8988T (cell line): ENCODE results near the gene WDR46.
A peak's percentile ranks its signal among the peaks of the same experiment; 100 is the strongest.

Source experiments
- DNase-seq: peaks from one replicate; pipeline ENCODE4 v3.0.0; 2011

WDR46 gene

DNA sequence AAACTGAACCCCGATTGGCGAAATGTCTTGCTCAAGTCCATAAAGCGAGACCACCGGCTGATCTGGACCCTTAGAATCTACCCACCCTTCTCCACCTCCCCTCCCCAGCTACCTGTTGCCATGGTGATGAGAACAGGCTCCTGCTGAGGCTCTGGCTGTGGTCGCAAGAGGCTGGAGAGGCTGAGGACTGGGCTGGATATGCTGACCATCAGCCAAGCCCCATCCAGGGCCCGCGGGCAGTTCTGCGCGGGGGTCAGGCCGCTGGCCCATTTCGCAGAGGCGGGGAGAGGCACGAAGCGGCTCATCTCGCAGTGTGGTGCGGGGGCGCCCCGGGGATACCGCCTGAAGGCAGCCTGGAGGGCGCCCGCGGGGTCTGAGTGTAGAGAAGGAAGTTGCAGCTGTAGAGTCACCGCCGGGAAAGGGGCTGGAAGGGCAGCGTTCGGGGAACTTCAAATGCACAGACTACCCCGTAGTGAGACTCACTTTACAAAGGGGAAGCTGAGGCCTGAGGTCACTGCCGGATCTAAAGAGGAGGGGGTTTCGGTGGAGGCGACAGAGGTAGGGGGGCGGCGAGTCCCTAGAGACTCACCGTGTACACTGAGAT, 24.2 kb upstream of the WDR46 start:
- no peak for DNase-seq

DNA sequence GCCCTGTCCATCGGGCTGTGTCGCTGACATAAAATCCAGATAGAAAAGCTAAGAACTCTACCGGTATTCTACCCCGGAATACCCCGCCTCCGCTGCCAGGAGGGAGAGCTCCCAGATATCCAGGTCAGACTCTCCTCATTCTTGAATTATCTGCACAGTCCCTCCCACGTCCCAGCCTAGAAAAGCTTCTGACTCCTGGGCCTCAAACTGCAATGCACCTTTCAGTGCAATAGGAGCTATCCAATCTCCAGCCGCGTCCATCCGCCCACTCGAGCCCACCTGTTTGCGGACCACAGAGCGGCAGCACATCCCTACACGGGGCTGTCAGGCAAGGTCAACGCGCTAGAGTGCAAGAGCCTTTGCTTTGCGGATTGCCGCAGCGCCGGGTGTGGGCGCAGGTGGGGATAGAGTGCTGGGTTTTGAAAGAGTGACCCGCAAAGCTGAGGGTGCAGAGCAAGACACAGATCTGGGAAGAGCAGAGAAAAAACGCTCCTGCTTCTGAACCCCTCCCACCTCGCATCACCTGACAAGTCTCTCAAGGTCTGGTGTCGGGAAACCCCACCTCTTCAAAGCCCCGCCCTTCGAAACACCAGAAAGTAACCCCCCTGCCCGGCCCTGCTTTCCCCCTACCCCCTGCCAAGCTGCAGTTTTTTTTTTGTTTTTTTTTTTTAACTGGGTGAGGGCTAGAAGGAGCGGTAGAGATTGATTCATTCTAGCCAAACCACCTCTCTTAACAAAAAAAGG, 23.5 kb upstream of the WDR46 start:
- DNase-seq = peak; percentile 79

DNA sequence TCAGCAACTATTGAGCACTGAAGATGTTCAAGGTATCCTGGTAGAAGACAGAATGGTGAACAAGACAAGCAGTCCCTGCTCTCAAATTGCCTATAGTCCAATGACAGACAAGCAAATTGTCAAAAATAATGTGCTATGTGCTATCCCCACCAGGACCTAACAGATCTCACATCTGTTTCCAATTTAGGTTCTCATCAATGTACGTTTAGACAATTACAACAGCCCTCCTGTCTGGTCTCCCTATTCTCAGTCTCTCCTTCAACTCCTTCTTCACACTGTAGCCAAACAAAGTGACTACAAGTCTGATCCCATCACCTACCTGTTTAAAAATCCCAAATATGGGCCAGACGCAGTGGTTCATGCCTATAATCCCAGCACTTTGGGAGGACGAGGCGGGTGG, 17.3 kb upstream of the WDR46 start:
- no peak for DNase-seq

DNA sequence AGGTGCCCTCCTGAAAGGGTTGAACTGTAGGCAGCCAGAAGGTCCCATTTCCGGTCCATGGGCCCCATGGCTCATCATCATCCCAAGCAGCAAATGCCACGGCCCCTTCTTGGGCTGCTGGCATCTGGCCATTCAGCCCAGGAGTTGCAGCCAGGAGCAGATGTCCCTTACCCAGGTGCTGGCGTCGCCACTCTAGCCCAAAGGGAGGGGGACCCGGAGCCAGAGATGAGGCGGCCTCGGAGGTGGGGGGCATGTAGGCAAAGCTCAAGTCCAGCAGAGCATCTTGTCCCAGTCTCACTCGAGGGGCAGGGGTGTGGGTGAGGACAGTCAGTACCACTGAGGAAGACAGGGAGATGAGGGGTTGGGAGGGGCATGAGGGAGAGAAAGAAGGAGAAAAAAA, 16.0 kb upstream of the WDR46 start:
- no peak for DNase-seq

DNA sequence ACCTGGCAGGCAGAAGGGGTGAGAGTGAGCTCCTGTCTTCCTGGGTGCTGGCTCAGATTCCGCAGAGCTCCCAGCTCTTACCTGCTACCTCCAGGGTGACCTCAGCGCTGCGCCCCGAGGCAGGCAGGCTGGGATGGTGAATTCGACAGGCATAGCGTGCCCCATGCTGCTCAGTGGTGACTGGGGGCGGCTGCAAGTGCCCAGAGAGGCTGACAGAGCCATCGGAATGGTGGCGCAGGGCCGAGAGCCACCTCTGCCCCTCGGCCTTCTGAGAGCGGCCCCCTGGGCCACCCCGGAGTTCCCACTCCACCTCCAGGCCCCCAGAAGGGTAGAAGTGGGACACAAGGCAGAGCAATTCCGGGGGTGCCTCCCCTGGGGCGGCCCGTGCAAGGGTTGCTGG, 15.2 kb upstream of the WDR46 start:
- no peak for DNase-seq

DNA sequence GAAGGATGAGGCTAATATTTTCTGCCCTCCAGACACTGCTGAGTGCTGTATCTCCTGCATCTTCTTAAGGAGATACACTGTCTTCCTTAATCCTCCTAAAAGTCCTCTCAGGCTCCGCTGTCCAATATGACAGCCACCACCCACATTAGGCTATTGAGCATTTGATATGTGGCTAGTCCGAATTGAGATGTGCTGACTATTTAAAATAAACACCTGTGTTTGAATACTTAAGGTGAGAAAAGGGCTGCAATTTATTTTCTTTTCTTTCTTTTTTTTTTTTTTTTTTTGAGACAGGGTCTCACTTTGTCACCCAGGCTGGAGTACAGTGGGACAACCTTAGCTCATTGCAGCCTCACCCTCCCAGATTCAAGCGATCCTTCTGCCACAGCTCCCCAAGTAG, 12.8 kb upstream of the WDR46 start:
- DNase-seq = no peak

DNA sequence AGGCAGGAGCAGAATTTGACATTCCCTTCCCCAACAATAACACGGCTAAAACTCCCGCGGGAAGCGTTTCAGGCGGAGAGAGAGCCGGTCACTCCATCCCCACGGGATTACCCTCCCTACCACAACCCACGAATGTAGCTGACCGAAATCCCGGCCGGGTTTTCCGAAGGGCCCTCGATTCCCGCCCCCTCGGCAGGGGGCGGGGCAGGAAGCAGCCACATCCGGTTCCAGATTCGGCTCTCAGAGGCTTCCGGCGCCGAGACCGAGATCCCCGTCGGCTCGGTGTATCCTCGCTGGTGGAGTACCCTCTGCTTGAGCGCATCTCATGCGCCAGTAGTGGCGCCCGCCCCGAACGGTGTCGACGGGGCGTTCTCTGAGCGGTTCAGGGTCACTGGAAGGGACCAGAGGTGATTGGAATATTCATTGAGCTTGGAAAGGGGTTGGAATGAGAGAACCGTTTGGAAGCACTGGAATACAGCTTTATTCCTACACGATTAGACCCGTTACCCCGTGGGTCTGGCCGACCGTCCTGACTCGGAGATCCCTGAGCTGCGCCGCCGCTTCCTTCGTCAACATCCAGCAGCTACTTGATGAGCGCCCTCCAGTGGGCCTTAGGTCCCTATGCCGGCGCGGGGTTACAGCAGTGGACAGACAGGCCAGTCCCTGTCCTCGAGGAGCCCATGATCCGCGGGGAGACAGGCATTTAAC, 10.4 kb upstream of the WDR46 start:
- no peak for DNase-seq

DNA sequence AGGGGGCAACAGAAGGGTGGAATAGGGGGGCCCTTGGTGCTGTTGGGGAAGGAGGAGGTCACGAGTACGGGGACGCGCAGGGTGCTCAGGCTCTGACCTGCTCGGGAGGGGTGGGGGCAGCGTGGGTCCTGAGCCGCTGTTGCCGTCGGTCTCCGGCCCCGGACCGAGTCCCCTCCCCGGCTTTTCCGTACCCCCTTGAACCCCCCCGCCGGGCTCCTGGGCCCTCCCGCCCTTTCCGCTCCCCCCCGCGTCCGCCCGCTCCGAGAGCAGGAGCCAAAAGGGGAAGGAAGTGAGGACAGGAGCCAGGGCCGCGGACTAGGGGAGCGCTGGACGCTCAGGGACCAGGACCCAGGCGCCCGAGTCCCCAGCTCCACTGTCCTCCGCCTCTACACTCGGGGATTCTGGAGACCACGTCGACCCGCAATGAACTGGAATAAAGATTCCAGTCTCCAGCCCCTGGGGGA, 9.8 kb upstream of the WDR46 start, which contains the start of gene RGL2:
Gene RGL2, minus strand, starts transcription at position 170 of the 464 bp plus-strand sequence. CDS start 332 bp downstream, outside the sequence.
- DNase-seq = no peak

DNA sequence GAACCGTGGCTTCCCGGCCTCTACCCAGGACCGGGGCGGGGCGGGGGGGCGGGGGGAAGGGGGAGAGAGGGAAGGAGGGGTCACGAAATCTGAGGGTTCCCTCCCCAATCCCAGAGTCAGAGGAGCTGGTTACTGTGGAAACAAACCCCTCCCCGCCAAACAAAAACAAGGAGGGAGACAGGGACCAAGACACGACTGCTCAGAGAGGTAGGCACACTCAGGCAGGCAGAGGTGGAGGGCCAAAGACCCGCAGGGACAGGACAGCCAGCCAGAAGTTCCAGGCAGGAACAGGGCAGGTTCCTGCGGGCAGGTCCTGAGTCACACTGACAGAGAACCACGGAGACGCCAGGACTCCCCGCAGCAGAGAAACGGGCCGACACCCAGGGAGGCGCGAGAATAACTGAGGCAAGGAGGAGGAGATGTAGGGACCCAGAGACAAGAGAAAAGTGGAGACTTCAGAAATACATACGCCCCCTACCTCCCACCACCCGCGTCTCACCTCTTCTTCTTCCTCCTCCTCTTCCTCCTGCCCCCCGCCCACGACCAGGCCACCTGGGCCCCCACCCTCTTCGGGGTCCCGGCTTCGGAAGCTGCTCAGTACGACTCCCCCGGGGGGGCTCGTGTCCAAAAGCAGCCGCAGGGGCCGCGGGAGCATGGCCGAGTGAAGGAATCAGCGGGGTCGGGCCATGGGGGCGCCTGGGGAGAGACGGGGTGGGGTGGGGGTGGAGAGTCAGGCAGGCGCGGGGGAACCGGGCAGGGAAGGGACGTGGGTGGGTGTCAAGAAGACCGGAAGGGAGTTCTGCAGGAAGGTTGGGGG, 9.1 kb upstream of the WDR46 start:
- no peak for DNase-seq

DNA sequence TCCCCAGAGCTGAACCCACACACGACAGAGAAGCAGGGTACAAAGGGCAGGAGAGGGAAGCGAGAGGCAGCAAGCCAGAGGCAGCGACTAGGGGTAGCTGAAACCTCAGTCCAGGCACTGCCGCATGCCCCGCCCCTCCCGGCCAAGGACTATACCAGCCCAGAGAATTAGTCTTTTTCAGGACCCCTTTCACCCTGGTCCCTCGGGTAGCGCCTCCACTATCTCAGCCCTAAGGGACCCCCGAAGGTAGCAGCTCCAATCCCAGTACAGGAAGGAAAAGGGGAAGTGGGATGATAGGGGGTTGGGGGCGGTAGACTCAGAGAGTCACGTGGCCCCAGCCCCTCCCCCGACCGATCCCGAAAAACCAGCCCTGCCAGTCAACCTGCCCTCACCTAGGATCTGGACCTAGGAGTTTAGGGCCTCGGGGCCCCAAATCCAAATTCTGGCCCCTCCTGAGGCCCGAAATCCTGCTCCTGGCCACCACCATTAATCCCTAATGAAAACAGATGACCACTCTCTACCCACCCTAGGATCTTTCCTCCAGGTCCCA, 8.4 kb upstream of the WDR46 start:
- no peak for DNase-seq

DNA sequence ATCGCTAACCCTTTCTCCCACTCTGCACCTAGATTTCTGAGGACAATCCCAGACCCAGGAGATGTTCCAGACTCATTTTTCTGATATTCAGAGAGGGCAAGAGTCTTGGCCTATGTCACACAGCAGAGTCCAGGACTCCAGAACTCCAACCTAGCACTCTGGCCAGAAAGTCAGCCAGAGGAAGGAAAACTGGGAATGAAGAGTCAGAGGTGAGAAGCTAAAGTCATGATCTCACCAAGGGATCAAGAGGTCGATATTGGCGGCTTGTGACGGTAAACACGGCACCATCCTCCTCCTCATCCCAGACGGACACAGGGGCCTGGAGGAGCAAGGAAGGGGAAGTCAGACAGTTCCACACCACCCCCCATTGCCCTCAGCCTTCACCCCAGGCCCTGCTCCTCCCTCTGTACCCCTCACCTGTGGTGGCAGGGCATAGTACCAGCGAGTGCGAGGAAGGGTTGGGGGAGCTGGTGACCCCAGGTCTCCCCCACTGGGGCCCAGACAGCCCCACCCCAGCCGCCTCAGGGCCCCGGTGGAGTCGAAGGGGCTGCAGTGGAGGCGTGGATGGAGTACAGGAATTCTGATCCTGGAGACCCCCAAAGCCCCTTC, 7.9 kb upstream of the WDR46 start:
- DNase-seq = no peak

DNA sequence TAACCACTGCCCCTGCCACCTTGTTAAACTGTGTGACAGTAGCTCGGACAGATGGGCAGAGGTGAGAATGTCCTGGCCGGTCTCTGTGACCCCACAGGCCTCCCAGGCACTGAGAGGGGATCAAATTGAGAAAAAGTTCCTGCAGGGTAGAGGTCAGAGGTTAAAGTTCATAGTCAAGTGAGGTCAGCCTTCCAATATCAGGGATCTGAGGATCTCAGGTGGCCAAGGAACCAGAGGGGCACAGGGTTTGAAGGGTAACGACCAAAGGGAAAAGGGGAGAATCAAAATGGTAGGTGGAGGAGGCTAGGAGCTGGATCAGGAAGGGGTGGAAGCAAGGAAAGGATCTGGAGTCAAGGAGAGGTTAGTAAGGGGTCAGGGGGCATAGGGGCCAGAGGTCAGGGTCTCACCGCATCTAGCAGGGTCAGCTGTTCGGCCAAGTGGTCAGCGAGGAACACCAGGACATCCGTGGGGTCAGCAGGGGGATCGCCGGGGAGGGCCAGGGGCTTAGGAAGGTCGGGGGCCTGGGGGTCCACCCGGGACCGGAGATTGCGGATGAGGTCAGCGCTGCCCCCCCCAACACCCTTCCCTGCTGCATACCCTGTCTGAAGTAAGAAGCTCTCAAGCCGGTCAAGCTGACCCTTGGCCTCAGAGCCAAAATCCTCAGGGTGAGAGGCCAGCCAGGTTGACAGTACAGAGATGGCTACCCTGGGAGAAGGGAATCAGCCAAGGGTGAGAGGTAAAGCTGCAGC, 6.8 kb upstream of the WDR46 start:
- DNase-seq = no peak

DNA sequence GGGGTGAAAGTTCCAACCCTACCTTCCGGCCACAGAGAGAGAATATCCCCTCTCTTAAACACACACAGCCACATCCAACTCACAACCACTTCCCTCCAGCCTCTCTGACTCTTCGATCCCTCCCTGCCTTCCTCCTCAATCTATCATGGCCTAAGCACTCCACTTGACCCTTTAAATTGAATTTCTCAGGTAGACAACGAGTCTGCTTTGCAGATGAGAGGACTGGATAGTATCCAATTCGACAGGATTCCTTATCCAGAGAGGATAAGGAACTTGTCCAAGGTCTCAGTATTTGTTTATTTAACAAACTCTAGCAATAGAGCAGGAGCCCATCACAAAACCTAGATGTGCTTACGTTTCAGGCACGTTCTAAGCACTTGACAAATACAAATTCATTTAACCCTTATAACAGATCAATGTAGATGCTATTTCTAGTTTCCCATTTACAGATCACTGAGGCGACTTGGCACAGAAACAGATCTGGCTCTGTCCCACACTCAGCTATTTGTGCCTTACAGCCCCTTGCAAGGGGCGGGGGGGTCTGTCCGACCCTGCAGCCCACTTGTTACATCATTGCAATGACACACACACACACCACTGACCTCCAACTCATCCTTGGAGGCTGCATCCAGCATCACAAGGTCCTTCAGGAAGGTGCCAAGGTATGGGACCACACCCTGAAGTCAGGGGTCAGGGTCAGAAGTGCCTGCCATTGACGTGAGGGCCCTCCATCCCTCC, 5.2 kb upstream of the WDR46 start:
- DNase-seq = no peak

DNA sequence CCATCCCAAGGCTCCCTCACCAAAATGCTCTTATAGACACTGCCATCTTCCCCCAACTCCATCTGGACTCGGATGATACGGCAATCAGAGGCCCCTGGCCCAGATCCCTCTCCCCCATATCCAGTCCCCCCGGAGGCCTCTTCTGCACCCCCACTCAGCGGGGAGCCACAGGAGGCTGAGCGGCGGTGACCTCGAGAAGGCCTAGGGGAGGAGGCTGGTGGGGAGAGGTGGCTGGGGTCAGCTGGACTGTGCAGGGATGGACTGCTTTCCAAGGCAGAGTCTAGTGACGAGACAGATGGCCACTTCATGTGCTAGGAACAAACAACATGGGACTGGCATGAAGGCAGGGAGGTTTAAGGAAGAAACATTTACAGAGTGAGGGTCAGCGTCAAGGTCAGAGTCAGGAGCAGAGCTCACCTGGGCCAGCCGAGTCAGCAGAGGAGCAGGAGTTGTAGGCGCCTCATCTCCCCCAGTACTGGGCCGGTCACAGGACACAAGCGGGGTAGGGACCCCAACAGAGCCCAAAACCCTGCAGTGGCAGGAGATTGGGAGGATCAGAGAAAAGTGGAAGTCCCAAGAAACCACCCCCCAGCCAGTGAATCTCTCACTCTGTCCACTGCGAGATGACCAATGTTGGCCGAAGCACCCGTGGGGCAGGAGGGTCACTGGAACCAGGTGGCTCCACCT, 4.1 kb upstream of the WDR46 start:
- DNase-seq = no peak

DNA sequence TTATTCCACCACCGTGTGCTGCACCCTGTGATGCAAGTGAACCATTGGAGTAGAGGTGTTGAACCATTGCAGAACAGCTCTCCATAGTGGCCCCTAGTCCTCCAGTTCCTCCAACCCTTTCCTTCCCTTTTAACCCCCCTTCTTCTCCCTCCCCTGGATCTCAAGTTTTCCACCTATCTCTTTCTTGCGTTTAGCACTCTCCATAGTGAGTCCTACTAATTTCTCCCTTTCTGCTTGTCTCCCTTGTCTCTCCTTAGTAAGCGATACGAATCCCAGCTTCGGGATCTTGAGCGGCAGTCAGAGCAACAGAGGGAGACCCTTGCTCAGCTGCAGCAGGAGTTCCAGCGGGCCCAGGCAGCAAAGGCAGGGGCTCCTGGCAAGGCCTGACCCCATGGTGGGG, 1.4 kb upstream of the WDR46 start:
- DNase-seq = no peak

DNA sequence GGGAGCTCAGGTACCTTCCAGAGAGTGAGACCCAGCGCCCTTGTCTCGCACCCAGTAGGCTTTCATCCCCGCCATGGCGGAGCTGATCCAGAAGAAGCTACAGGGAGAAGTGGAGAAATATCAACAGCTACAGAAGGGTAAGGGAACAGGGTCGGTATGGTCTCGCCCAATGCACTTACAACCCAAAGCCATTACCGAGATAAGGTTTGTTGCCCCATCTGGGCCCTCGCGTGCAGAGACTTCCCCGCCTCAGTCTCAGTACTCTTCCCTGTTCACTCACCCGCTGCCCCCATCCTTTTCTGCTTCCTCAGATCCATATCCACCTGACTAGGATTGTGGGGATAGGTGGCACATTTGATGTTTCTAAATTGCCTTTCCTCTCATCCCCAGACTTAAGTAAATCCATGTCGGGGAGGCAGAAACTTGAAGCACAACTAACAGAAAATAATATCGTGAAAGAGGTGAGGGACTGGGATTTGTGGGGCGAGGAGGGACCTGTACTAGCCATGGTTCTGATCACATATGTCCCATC, 811 bp upstream of the WDR46 start:
- DNase-seq = no peak

DNA sequence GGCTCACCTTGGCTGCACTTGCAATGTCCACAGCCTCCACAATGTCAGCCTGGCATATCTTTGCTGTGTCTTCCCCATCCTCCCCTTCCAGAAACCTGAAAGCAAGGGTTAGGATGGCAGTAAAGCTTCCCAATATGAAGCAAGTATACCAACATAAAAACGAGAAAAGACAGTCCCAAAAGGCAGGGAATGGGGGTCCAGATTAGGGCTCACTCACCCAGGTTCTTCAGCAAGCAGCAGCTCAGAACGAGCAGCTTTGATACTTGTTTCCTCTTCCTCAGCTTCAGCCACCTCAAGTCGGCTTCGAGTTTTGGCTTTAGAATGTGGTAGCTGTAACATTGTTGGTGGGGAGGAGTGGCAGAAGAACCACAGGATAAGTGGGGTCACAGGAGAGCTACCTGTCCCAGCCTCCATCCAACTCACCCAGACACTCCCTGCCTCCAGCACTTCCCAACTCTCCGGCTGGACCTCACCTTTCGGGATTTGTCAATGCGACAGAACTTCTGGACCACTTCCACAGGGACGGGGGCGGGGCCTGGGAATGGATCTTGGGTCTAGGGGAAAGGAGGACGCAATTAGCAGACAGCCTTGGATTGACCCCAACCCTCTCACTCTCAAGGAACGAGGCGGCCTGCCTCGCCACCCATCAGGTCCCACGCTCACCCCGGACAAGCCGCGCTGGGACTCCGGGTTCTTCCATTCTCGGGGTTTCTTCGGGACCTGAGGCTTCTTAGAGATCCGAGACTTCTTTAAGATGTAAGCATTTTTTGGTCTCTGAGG, 708 bp downstream of the WDR46 start:
- DNase-seq = no peak

DNA sequence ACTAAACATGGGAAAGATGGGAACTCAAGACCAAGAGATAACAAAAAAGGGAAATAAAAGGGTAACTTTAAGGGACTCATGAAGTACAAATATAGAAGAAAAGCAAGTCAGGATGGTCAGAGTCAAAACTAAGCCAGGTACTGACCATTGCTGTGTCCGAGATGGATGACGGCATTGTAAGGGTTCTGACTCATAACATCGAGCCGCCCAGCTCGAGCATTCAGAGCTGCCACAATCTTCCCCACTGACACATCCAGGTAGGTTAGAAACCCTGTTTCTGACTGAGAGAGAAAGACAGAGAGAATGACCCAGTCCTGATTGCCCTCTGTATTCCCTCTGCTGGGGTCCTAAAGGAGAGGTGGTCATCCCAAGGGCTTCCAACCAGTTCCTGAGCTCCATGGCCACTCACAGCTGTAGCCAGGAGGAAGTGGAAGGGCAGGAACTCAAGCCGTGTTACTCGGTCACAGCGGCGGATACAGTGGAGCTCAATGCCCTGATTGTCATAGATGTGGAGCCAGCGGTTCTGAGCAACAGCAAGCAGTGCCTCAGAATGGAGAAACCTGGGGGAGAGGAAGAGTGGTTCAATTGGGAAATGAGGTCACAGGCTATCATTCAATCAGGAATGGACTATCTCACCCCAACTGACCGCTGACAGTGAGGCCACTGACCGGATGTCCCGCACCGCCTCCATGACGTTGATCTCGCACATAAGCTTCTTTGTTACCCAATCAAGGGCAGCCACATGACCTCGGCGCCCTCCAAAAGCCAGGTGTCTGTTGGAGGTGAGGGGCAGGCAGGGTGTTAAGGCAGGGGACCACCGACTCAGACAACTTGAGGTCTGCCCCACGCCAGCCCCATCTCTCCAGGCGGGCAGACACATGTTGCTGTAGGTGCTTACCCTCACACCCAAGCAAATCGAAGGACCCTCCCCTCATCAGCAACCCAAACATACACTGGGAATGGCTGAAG, 1.8 kb downstream of the WDR46 start:
- no peak for DNase-seq
